HEK293 (cell line): ENCODE measurements around the gene METTL8.

Source experiments
- CTCF ChIA-PET: fragments of 350-600 bp; formaldehyde crosslinking; extraction: SDS; loops from one replicate; lab custom pipeline; 2021; ENCODE audit warnings: antibody characterized with exemption; lab: Yijun Ruan, JAX
- POLR2A ChIA-PET: fragments of 300-600 bp; formaldehyde crosslinking; extraction: SDS; loops from one replicate; lab custom pipeline; 2020; ENCODE audit warnings: antibody characterized with exemption, inconsistent platforms; lab: Yijun Ruan, JAX
- H3K27ac ChIP-seq: fragments of 200-500 bp; sonication (Bioruptor generic); 2 replicates; pipeline ENCODE4 v1.5.1; 2014; ENCODE audit warnings: low read depth, low read length, control low read depth, inconsistent platforms; ENCODE audit errors: extremely low read depth
- H3K36me3 ChIP-seq, 2 experiments: fragments of 200-500 bp in 1 of 2; sonication (Bioruptor generic) in 1 of 2; 1 replicate in 1 of 2; 2 replicates in 1 of 2; pipeline ENCODE4 v1.5.1; 2014 to 2017; ENCODE audit warnings: inconsistent platforms in 2 of 2, low read length in 2 of 2; ENCODE audit not compliant: control insufficient read depth in 2 of 2, insufficient read depth in 1 of 2
- H3K4me1 ChIP-seq: fragments of 200-500 bp; sonication (Bioruptor generic); 2 replicates; pipeline ENCODE4 v1.5.1; 2014; ENCODE audit warnings: mild to moderate bottlenecking, low read length, inconsistent platforms; ENCODE audit not compliant: control insufficient read depth, insufficient read depth
- H3K4me3 ChIP-seq: 2 replicates; pipeline ENCODE4 v1.5.1; 2011; ENCODE audit warnings: low read depth, mild to moderate bottlenecking, control low read depth, low read length, moderate library complexity
- H3K9me3 ChIP-seq: fragments of 200-500 bp; sonication (Bioruptor generic); 2 replicates; pipeline ENCODE4 v1.5.1; 2014; ENCODE audit warnings: low read depth, low read length, inconsistent platforms; ENCODE audit not compliant: control insufficient read depth, insufficient read depth
- CTCF ChIP-seq: fragments of 450-650 bp; formaldehyde crosslinking; IDR thresholded peaks from 2 replicates; pipeline ENCODE4 v1.5.1; 2016; ENCODE audit warnings: missing biosample characterization, missing genetic modification characterization
- GLIS2 ChIP-seq: fragments of 450-650 bp; formaldehyde crosslinking; IDR thresholded peaks from 2 replicates; pipeline ENCODE4 v1.5.1; 2016; ENCODE audit warnings: missing biosample characterization, missing genetic modification characterization
- KLF16 ChIP-seq: fragments of 450-650 bp; formaldehyde crosslinking; IDR thresholded peaks from 2 replicates; pipeline ENCODE4 v1.5.1; 2017; ENCODE audit warnings: missing biosample characterization, missing genetic modification characterization
- KLF17 ChIP-seq: fragments of 450-650 bp; formaldehyde crosslinking; IDR thresholded peaks from 2 replicates; pipeline ENCODE4 v1.5.1; 2016; ENCODE audit warnings: missing biosample characterization, missing genetic modification characterization
- OSR2 ChIP-seq: fragments of 450-650 bp; formaldehyde crosslinking; IDR thresholded peaks from 2 replicates; pipeline ENCODE4 v1.5.1; 2016; ENCODE audit warnings: missing biosample characterization, missing genetic modification characterization
- PBX3 ChIP-seq: sonication (generic); formaldehyde crosslinking; IDR thresholded peaks from 2 replicates; pipeline ENCODE4 v1.8.1; 2022; ENCODE audit warnings: mild to moderate bottlenecking, moderate library complexity, missing genetic modification reagents
- PRDM1 ChIP-seq: fragments of 450-650 bp; formaldehyde crosslinking; IDR thresholded peaks from 2 replicates; pipeline ENCODE4; 2016; ENCODE audit warnings: missing biosample characterization, missing genetic modification characterization
- REST ChIP-seq: fragments of 450-650 bp; formaldehyde crosslinking; IDR thresholded peaks from 2 replicates; pipeline ENCODE4 v1.5.1; 2016; ENCODE audit warnings: missing biosample characterization, missing genetic modification characterization
- ZFP69B ChIP-seq: fragments of 450-650 bp; formaldehyde crosslinking; IDR thresholded peaks from 2 replicates; pipeline ENCODE4 v1.5.1; 2016; ENCODE audit warnings: missing biosample characterization, missing genetic modification characterization
- ZNF16 ChIP-seq: fragments of 450-650 bp; formaldehyde crosslinking; IDR thresholded peaks from 2 replicates; pipeline ENCODE4 v1.5.1; 2016; ENCODE audit warnings: low read depth, missing biosample characterization, missing genetic modification characterization
- ZNF169 ChIP-seq: fragments of 450-650 bp; formaldehyde crosslinking; IDR thresholded peaks from 2 replicates; pipeline ENCODE4 v1.5.1; 2016; ENCODE audit warnings: missing biosample characterization, missing genetic modification characterization
- ZNF221 ChIP-seq: fragments of 450-650 bp; formaldehyde crosslinking; IDR thresholded peaks from 2 replicates; pipeline ENCODE4 v1.5.1; 2017; ENCODE audit warnings: missing biosample characterization, missing genetic modification characterization, borderline replicate concordance
- ZNF26 ChIP-seq: fragments of 450-650 bp; formaldehyde crosslinking; IDR thresholded peaks from 2 replicates; pipeline ENCODE4 v1.5.1; 2016; ENCODE audit warnings: missing biosample characterization, missing genetic modification characterization
- ZNF274 ChIP-seq, 2 experiments: fragments of 200-500 bp in 1 of 2; fragments of 450-650 bp in 1 of 2; sonication (Bioruptor generic) in 1 of 2; formaldehyde crosslinking in 1 of 2; IDR thresholded peaks; 2 replicates each; pipeline versions ENCODE4 v1.5.1 to v1.6.1; 2014 to 2016; ENCODE audit warnings: borderline replicate concordance in 1 of 2, inconsistent platforms in 1 of 2, low read length in 1 of 2, missing biosample characterization in 1 of 2, missing genetic modification characterization in 1 of 2
- ZNF335 ChIP-seq: fragments of 450-650 bp; formaldehyde crosslinking; conservative IDR thresholded peaks from 2 replicates; pipeline ENCODE4 v1.5.1; 2016; ENCODE audit warnings: missing biosample characterization, missing genetic modification characterization
- ZNF404 ChIP-seq: fragments of 450-650 bp; formaldehyde crosslinking; IDR thresholded peaks from 2 replicates; pipeline ENCODE4 v1.5.1; 2017; ENCODE audit warnings: missing biosample characterization, missing genetic modification characterization
- ZNF416 ChIP-seq: fragments of 450-650 bp; formaldehyde crosslinking; IDR thresholded peaks from 2 replicates; pipeline ENCODE4 v1.5.1; 2016; ENCODE audit warnings: missing biosample characterization, missing genetic modification characterization
- ZNF544 ChIP-seq: fragments of 450-650 bp; formaldehyde crosslinking; IDR thresholded peaks from 2 replicates; pipeline ENCODE4 v1.5.0; 2017; ENCODE audit warnings: missing biosample characterization, missing genetic modification characterization
- ZNF768 ChIP-seq: fragments of 450-650 bp; formaldehyde crosslinking; IDR thresholded peaks from 2 replicates; pipeline ENCODE4 v1.5.1; 2018; ENCODE audit warnings: missing biosample characterization, mild to moderate bottlenecking, missing genetic modification characterization

Gene METTL8

GRCh38 chr2:171480908-171481307 lies 47.1 kb upstream of the METTL8 start:
- H3K36me3 ChIP-seq: peaks cover 0 to 50% of the 10 kb centered on the region in 2 experiments; a peak in 1 of 3 replicates
- TF ChIP-seq ZNF335 (tag by site-specific recombination) (no peak), ZFP69B (tag by site-specific recombination) (no peak), ZNF26 (no peak), CTCF (no peak), ZNF768 (tag by site-specific recombination) (no peak), OSR2 (tag by site-specific recombination) (no peak), PRDM1 (tag by site-specific recombination) (no peak), ZNF274 (IDR thresholded peaks at IDR 0.05; ENCODE audit: low read length) (no peak), ZNF274 (tag by site-specific recombination; IDR thresholded peaks at IDR 0.05; ENCODE audit: borderline replicate concordance) (no peak), KLF17 (tag by site-specific recombination) (no peak), GLIS2 (tag by site-specific recombination) (no peak), ZNF221 (tag by site-specific recombination) (no peak), PBX3 (CRISPR knock-in tag) (no peak), REST (no peak)
- TF ChIP-seq, all 188 proteins: peak for 0
- Histone ChIP-seq H3K4me1 (no peaks in the 10 kb centered on the region), H3K9me3 (no peaks in the 10 kb centered on the region), H3K27ac (no peak overlapping the region), H3K4me3 (no peak overlapping the region)
- ChIA-PET CTCF (interaction anchor here (1.2 kb wide), 1 partner anchor 11 kb away, joined by 4 read pairs; no protein-coding TSS in a partner anchor), POLR2A (no interaction called here)

GRCh38 chr2:171479154-171479814 lies 45.5 kb upstream of the METTL8 start:
- H3K36me3 ChIP-seq: peaks cover 0 to 56% of the 10 kb centered on the region in 2 experiments; a peak in 1 of 3 replicates
- ChIA-PET POLR2A (no interaction called here), CTCF (interaction anchor here (0.6 kb wide), 1 partner anchor 96 kb away, joined by 3 read pairs; no protein-coding TSS in a partner anchor)
- no peak overlapping the region for H3K4me3 ChIP-seq
- no peak overlapping the region for H3K27ac ChIP-seq
- no peaks in the 10 kb centered on the region for H3K9me3 ChIP-seq
- no peak for TF ChIP-seq ZNF544 (tag by site-specific recombination)
- no peak for TF ChIP-seq ZNF416
- TF ChIP-seq ZNF16 (tag by site-specific recombination): no peak
- TF ChIP-seq ZNF169 (tag by site-specific recombination): no peak
- no peak for TF ChIP-seq ZNF404
- no peak for TF ChIP-seq KLF16 (tag by site-specific recombination)
- no peaks in the 10 kb centered on the region for H3K4me1 ChIP-seq
